Mucosa of rectum (tissue), 2 donors: ENCODE results near the gene ARV1.
"Not testable (repeated sequence)": the region's sequence is repeated elsewhere in the genome, so short reads cannot be mapped to it uniquely, and the experiment has no call there.

Source experiments
- H3K27ac ChIP-seq, 2 donors: one replicate each; pipeline ENCODE4 v1.7.0; 2013; ENCODE audit warnings: inconsistent platforms in 2 of 2, low read depth in 2 of 2, low read length in 2 of 2
- H3K27me3 ChIP-seq, 2 donors: one replicate each; pipeline ENCODE4 v1.7.0; 2013; ENCODE audit warnings: low read length in 2 of 2; ENCODE audit not compliant: control insufficient read depth in 2 of 2, insufficient read depth in 2 of 2
- H3K36me3 ChIP-seq, 2 donors: one replicate each; pipeline ENCODE4 v1.7.0; 2013; ENCODE audit warnings: low read length in 2 of 2; ENCODE audit not compliant: control insufficient read depth in 2 of 2, insufficient read depth in 2 of 2
- H3K4me1 ChIP-seq, 2 donors: one replicate each; pipeline ENCODE4 v1.7.0; 2013; ENCODE audit warnings: low read length in 2 of 2, mild to moderate bottlenecking in 1 of 2; ENCODE audit not compliant: control insufficient read depth in 2 of 2, insufficient read depth in 2 of 2
- H3K4me3 ChIP-seq, 2 donors: one replicate each; pipeline ENCODE4 v1.7.0; 2013; ENCODE audit warnings: low read length in 2 of 2
- H3K9ac ChIP-seq, 2 donors: one replicate each; pipeline ENCODE4 v1.7.0; 2013; ENCODE audit warnings: low read length in 2 of 2, low read depth in 1 of 2, mild to moderate bottlenecking in 1 of 2
- H3K9me3 ChIP-seq, 2 donors: one replicate each; pipeline ENCODE4 v1.7.0; 2013; ENCODE audit warnings: low read length in 2 of 2; ENCODE audit not compliant: control insufficient read depth in 2 of 2
- donor health status: healthy.
- donor health status: Normal muscosa, but diverticular disease.

The ARV1 gene

GRCh38 chr1:231026576-231026975 lies 47.7 kb downstream of the ARV1 start:
- H3K9ac ChIP-seq = no peak overlapping the region

GRCh38 chr1:231027136-231027925 lies 48.4 kb downstream of the ARV1 start:
- H3K4me3 ChIP-seq = no peak overlapping the region
- H3K4me1 ChIP-seq = no peaks in the 10 kb centered on the region
- H3K27me3 ChIP-seq = no peaks in the 10 kb centered on the region
- H3K36me3 ChIP-seq = no peaks in the 10 kb centered on the region
- no peak overlapping the region for H3K9ac ChIP-seq
- H3K27ac ChIP-seq = no peak overlapping the region
- no peaks in the 10 kb centered on the region for H3K9me3 ChIP-seq

More at GRCh38 chr1:231026576-231026975, 47.7 kb downstream of the ARV1 start:
- Histone ChIP-seq H3K27ac (no peak overlapping the region), H3K4me1 (no peaks in the 10 kb centered on the region), H3K27me3 (no peaks in the 10 kb centered on the region), H3K4me3 (no peak overlapping the region), H3K36me3 (no peaks in the 10 kb centered on the region), H3K9me3 (no peaks in the 10 kb centered on the region)

- no peak overlapping the region for H3K4me3 ChIP-seq
- H3K27me3 ChIP-seq = no peaks in the 10 kb centered on the region
- no peak overlapping the region for H3K27ac ChIP-seq
- H3K36me3 ChIP-seq = no peaks in the 10 kb centered on the region
- no peaks in the 10 kb centered on the region for H3K4me1 ChIP-seq
- H3K9ac ChIP-seq = no peak overlapping the region
- H3K9me3 ChIP-seq = no peaks in the 10 kb centered on the region
Observed at GRCh38 chr1:231027971-231028370, 49.1 kb downstream of the ARV1 start.

GRCh38 chr1:231028682-231029081 lies 49.8 kb downstream of the ARV1 start:
- H3K27me3 ChIP-seq = no peaks in the 10 kb centered on the region
- H3K9ac ChIP-seq = no peak overlapping the region
- no peak overlapping the region for H3K27ac ChIP-seq
- H3K4me3 ChIP-seq = no peak overlapping the region
- no peaks in the 10 kb centered on the region for H3K4me1 ChIP-seq
- no peaks in the 10 kb centered on the region for H3K9me3 ChIP-seq
- no peaks in the 10 kb centered on the region for H3K36me3 ChIP-seq

GRCh38 chr1:231029247-231029646 lies 50.4 kb downstream of the ARV1 start:
- H3K27ac ChIP-seq, H3K36me3 ChIP-seq, H3K27me3 ChIP-seq, H3K9ac ChIP-seq, H3K4me3 ChIP-seq, H3K4me1 ChIP-seq, H3K9me3 ChIP-seq: not testable (repeated sequence)

- H3K27me3 ChIP-seq = no peaks in the 10 kb centered on the region
- H3K4me1 ChIP-seq = no peaks in the 10 kb centered on the region
- no peak overlapping the region for H3K27ac ChIP-seq
- no peaks in the 10 kb centered on the region for H3K36me3 ChIP-seq
- no peaks in the 10 kb centered on the region for H3K9me3 ChIP-seq
- H3K4me3 ChIP-seq = no peak overlapping the region
- no peak overlapping the region for H3K9ac ChIP-seq
Observed at GRCh38 chr1:231029841-231030240, 50.9 kb downstream of the ARV1 start.

GRCh38 chr1:231032963-231033362 lies 54.1 kb downstream of the ARV1 start:
- Histone ChIP-seq H3K9me3 (no peaks in the 10 kb centered on the region), H3K9ac (no peak overlapping the region), H3K27me3 (no peaks in the 10 kb centered on the region), H3K27ac (no peak overlapping the region), H3K4me1 (no peaks in the 10 kb centered on the region), H3K4me3 (no peak overlapping the region), H3K36me3 (no peaks in the 10 kb centered on the region)

GRCh38 chr1:231035799-231036198 lies 56.9 kb downstream of the ARV1 start:
- H3K9ac ChIP-seq = no peak overlapping the region
- H3K4me3 ChIP-seq = no peak overlapping the region
- H3K27ac ChIP-seq = no peak overlapping the region
- H3K9me3 ChIP-seq = no peaks in the 10 kb centered on the region
- no peaks in the 10 kb centered on the region for H3K36me3 ChIP-seq
- peaks cover 7 to 8% of the 10 kb centered on the region in 2 donors for H3K4me1 ChIP-seq
- H3K27me3 ChIP-seq = peaks cover 0 to 2% of the 10 kb centered on the region in 2 donors

- Histone ChIP-seq H3K27ac (no peak overlapping the region), H3K9ac (no peak overlapping the region), H3K4me3 (no peak overlapping the region), H3K27me3 (peaks cover 0 to 2% of the 10 kb centered on the region in 2 donors), H3K4me1 (peaks cover 7 to 8% of the 10 kb centered on the region in 2 donors), H3K9me3 (no peaks in the 10 kb centered on the region), H3K36me3 (no peaks in the 10 kb centered on the region)
Observed at GRCh38 chr1:231036416-231036815, 57.5 kb downstream of the ARV1 start.

GRCh38 chr1:231037585-231038517 lies 59.0 kb downstream of the ARV1 start:
- Histone ChIP-seq H3K27me3 (peaks cover 0 to 5% of the 10 kb centered on the region in 2 donors), H3K4me3 (no peak overlapping the region), H3K27ac (no peak overlapping the region), H3K9ac (no peak overlapping the region), H3K9me3 (no peaks in the 10 kb centered on the region), H3K36me3 (no peaks in the 10 kb centered on the region), H3K4me1 (peaks cover 7 to 8% of the 10 kb centered on the region in 2 donors)
